LNCAP (cell line): ENCODE measurements around the gene NR6A1.

ENCODE experiments used
- TF ChIP-seq, protein P1 (sequence below): fragments of 450-650 bp; IDR thresholded peaks from 2 replicates; pipeline ENCODE4 v1.5.1; 2017; ENCODE audit warnings: mild to moderate bottlenecking

The NR6A1 gene

GRCh38 chr9:124801356-124801755 is 30.2 kb upstream of the NR6A1 start:
- TF ChIP-seq, protein P1, sequence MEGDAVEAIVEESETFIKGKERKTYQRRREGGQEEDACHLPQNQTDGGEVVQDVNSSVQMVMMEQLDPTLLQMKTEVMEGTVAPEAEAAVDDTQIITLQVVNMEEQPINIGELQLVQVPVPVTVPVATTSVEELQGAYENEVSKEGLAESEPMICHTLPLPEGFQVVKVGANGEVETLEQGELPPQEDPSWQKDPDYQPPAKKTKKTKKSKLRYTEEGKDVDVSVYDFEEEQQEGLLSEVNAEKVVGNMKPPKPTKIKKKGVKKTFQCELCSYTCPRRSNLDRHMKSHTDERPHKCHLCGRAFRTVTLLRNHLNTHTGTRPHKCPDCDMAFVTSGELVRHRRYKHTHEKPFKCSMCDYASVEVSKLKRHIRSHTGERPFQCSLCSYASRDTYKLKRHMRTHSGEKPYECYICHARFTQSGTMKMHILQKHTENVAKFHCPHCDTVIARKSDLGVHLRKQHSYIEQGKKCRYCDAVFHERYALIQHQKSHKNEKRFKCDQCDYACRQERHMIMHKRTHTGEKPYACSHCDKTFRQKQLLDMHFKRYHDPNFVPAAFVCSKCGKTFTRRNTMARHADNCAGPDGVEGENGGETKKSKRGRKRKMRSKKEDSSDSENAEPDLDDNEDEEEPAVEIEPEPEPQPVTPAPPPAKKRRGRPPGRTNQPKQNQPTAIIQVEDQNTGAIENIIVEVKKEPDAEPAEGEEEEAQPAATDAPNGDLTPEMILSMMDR: no peak

GRCh38 chr9:124800306-124801259 is 29.5 kb upstream of the NR6A1 start:
- TF ChIP-seq, protein P1: no peak

GRCh38 chr9:124799274-124800006 is 28.3 kb upstream of the NR6A1 start:
- TF ChIP-seq, protein P1: no peak

DNA sequence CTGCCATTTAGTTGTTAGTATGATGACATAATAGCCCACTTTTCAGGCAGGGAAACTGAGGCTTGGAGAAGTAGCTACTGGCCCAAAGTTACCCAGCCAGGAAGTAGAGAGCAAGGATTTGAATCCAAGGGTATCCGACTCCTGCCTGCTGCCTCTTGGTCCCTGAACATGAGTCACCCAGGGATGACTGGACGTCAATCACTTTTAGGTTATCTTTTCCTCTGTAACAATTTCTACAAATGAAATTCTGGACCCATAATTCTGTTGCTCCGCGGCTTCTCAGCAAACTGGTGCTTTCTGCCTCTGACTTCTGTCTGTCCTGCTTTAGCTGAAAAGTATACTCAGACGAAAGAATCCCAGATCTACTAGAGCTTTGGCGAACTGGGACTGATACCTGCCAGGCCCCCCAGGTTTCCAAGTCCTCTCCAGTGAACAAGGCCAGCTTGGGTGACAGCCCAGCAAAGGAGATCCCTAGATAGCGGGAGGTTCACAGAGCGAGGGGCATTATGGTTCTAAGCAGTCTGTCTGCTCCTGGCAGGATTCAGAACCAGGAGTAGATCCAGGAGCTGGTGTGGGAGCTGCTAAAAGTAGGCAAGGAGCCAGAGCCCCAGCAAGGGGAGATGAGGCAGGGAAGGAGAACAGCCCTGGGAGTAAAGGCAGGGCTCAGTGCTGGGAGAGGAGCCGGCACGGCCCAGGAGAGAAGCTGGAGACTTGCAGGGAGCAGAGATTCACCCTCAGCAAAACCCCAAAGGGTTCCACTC is 26.4 kb upstream of the NR6A1 start:
- TF ChIP-seq, protein P1: no peak

DNA sequence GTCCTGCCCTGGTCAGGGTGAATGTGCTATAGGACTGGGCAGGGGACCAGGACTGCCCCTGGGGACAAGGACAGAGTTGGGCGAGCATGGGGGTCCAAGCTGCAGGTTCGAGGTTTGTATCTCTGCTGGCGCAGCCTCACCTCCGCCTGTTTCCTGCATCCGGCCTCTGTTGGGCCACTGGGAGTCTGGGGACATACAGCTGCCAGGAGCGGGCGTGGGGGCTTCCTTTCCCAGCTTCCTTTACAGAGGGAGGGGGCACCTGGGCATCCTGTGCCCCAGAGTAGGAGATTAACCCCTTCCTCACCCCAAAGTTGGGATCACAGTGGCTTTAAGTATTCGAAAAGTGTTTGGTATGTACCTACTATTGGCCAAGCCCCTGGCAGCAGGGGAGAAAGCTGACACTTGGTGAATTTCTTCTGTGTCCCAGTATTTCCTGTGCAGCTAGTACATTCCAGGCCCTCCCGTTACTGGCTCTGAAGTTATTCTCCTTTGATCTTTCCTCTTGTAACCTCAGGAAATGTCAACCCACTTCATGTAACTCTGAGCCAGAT is 24.8 kb upstream of the NR6A1 start:
- TF ChIP-seq, protein P1: no peak

DNA sequence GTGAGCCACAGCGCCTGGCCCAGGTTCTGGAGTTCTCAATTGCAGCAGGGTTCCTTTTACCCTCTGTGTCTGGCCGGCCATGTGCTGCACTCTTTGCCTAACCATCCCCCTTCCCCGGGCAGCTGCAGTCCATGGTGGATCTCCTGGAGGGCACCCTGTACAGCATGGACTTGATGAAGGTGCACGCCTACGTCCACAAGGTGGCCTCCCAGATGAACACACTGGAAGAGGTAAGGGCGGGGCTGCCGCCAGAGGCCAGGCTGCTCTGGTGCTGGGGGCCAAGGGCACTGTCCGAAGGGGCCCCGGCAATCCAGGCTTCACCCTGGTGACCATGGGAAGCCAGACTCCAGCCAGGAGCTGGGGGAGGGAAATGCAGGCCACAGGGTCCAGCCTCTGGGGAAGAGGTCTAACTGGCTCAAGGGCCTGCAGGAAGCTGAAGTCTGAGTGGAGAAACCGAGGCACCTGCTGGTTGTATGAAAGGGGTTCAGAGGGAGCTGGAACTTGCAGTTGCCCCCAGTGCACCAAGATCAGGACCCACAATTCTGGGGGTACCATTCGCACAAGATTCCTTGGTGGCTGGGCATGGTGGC is 23.9 kb upstream of the NR6A1 start:
- TF ChIP-seq, protein P1: no peak
